NCI-H146 treated with DMSO at 0.1 percent for 48 hours (cell line): ENCODE data around the gene COL8A2.
"Not testable (repeated sequence)": the region's sequence is repeated elsewhere in the genome, so short reads cannot be mapped to it uniquely, and the experiment has no call there.

Source experiments
- DNase-seq: peaks from one replicate; lab custom pipeline; 2025; ENCODE audit not compliant: unreplicated experiment; lab: John Stamatoyannopoulos, UW

Gene COL8A2

DNA sequence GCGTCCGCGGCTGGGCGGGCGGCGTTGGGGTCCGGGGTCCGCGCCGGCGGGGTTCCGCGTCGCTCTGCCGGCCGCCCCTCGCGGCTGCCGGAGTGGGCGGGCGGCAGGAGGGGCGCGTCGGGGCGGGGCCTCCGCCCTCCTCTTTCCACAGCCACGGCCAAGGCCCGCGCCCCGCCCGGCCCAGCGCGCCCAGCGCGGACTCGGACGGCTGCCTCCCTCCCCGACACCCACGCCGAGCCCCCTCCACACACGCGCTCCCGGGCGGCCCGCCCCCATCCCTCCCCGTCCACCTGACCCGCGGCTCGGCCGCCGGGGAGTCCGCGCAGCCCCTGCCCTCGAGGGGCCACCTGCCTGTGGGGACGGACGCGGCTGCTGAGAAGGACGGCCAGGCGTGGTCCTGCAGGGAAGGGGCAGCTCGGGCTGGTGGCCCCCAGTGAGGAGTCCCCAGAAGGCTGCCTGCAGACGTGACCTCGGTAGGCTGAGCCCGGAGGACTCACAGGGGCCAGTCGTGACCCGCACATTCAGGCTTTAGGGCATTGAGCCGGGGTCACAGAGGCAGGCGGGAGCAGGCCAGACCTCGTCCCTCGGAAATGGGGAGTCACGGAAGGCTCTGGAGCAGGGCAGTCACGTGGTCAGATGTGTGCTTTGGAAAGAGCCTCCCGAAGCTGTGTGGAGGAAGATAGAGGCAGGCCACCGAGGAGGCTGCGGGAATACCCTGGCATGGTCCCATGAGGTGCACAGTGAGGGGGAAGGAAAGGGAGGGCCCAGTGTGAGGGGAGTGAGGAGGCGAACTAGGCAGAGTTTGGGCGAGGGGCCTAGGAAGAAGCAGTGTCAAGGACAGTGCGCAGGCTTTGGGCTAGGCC is at the start of gene COL8A2:
COL8A2 (minus strand) TSS at position 94 of the 863 bp plus-strand sequence. CDS start 24,980 bp downstream, outside the sequence.
- no peak for DNase-seq

GRCh38 chr1:36174713-36175112 is 49.7 kb upstream of the COL8A2 start:
- DNase-seq: no peak

DNA sequence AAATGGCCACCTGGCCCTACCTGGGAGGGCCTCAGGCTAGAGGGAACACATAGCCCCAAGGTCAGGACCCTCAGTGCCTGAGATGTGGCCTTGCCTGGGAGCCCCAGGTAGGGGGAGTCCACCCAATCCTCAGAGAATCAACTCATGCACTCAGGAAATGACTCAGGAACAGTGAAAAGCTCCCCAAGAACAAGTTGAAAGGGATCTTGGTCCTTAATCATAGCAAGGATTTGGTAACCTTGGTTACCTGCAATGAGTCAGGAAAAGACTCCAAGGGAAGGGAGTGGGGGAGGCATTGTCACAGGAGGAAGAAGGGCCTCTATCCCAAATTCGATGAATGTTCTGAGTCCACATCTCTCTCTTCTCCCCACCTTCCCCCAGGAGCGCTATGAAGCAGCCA is 48.0 kb upstream of the COL8A2 start:
- DNase-seq: no peak

GRCh38 chr1:36172017-36172747 is 47.2 kb upstream of the COL8A2 start:
- DNase-seq: no peak

DNA sequence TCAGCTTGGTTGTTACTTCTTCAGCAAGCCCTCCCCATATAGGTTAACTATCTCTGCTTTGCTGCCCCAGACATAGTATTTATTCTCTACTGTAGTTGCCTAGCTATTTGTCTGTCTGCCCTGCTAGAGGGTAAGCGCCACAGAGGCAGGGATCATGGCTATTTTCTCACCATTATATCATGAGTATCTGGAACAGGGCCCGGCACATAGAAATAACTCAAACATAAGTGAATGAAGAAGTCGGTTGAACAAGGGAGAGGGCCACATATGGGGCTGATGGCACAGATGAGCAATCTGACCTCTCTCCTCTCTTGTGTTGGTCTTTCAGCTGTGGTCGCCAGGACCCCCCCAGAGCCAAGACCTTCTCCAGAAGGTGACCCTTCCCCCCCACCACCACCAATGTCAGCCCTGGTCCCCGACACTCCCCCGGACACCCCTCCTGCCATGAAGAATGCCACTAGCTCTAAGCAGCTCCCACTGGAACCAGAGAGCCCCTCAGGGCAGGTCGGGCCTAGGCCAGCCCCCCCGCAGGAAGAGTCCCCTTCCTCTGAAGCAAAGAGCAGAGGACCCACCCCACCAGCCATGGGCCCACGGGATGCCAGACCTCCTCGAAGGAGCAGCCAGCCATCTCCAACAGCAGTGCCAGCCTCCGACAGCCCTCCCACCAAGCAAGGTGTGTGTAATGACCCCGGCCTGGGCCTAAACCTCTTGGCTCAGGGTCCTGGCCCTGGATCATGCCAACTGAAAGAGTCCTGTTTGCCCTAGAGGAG is 45.8 kb upstream of the COL8A2 start:
- DNase-seq: no peak

DNA sequence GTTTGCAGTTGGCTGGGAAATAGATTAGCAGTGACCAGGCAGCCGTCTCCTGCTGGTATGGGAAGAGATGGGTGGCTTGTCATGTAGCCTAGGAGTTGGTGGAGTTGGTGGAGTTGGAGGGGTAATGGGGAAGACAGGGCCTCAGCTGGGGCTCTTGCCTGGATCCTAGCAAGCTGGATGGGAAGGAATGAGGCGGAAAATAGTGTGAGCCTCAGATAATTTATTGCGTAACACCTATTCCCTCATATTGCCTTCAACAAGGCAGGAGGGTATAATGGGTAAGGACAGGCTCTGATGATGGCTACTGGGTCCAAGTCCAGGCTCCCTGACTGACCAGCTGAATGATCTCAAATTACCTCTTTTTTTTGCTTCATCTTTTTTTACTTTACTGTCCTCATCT is 43.5 kb upstream of the COL8A2 start:
- DNase-seq: no peak

- no peak for DNase-seq
These were observed 42.2 kb upstream of the COL8A2 start for GRCh38 chr1:36166938-36167905.

- DNase-seq: no peak
These were observed 41.1 kb upstream of the COL8A2 start for GRCh38 chr1:36166136-36166535.

DNA sequence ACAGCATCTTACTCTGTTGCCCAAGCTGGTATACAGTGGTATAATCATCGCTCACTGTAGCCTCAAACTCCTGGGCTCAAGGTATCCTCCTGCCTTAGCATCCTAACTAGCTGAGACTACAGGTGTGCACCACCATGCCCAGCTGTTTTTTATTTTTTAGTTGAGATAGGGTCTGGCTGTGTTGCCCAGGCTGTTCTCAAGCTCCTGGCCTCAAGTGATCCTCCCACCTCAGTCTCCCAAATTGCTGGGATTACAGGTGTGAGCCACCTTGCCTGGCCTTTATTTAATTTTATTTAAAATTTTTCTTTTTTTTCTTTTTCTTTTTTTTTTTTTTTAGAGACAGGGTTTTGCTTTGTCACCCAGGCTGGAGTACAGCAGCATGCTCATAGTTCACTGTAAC is 40.1 kb upstream of the COL8A2 start:
- no peak for DNase-seq

DNA sequence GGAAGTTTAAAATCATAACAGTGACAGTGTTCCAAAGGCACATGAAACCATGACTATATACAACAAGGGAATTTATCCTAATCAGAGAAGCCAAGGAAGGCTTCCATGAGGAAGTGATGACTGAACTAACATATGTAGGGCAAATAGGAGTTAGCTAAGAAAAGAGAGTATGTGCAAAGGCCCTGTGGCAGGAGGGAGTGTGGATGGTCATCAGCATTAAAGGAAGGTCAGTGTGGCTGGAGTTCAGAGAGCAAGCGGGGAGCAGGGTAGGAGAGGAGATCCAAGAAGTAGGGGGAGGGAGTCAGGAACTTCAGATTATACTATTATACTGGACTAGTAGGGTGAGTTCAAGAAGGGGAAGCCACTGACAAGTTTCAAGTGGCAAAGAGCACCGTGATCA is 39.3 kb upstream of the COL8A2 start:
- no peak for DNase-seq

DNA sequence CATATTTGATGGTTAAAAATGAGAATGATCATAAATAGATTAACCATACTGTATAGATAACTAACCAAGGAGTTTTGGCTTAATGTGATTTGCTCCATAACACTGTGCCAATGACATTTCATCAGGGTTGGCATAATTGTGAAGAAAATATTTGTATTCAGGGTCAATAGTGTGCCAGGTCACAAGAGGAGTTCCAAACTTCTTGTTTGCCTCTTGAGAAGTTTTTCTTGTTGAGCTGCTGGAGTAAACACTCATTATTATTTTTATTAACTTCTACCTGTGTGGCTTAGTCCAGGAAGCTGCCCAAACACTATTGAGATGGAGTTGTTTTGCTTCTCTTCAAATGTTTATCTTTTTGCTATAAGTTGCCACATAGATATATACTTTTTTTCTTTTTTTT is 38.4 kb upstream of the COL8A2 start:
- DNase-seq: no peak

DNA sequence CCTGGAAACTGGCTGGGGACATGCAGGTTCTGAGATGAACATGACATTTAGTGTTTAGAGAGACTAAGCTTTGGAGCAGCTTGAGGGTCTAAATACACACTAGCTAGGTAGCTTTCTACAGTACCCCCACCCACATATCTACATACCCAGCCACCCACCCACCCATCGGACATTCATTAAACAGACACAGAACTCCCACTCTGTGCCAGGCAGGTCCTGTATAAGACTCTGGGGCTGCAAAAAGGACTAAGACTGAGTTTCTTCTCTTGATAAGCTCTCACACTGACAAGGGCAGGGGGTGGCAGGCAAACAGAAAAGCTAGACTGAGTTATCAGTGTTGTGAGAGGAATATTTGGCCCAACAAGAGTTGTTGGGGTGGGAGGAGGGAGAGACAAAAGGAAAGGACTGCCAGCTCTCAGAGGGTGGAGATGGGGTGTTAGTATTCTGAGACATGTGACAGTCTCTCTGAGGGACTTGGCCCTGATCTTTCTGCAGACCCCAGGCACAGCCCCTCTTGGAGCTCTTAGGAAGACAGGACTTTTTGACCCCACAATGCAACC is 37.7 kb upstream of the COL8A2 start:
- DNase-seq: no peak

- DNase-seq: no peak
These were observed 36.9 kb upstream of the COL8A2 start for GRCh38 chr1:36161641-36162531.

DNA sequence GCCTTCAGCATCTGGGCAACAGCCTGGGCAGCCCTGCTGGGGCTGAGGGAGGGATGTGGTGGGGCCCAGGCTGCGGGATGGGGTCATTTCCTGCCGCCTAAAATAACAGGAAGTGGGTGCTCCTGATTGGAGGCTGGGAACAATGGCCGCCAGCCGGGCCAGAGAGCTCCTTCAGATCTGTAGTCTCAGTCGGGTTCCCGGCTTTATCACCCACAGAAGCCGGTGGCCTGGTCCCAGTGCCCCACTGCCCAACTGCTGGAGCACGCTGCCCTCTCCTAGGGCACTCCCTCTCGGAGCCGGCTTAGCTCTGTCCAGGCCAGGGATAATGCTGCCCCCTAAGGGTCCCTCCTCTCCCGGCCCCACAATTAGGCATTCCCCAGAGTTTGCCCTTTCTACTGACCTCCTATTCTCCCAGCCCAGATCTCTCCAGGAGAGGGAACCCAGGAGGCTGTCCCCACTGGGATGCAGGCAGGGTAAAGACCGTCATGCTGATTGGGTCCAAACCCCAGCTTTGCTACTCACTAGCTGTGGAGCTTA is 36.0 kb upstream of the COL8A2 start:
- DNase-seq: no peak

GRCh38 chr1:36160388-36160948 is 35.4 kb upstream of the COL8A2 start:
- no peak for DNase-seq

DNA sequence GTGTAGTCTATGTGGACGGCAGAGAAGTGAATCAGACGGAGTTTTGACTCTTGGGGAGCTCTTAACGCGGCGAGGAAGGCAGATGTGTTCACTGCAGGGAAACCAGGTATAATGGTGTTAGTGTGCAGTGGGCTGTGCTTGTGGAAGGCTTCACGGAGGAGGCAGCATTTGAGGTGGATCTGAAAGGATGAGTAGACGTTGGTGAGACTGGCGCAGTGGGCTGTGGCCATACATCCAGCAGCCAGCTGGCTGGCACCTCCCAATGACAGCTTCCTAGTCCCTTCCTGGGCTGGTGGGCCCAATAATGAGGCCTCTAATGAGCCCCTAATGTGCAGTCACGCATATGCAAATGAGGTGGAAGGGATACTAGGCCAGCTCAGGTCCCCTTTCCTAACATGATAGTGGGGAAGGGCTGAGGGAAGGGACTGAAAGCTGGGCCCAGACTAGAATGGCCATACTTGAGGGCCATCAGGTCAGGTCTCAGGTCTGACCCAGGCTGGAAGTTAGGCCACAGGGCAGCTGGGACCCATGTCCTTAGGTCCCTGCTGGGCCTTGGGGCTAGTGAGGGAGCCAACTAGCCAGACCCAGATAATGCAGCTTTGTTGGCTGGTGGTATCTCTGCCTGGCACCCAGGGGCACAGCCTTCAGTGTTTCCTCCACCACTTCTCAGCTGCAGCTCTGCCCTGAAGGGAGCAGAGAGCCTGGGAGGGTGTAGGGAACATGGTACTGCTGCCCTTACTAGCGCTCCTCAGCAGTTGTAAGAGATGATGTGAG is 34.8 kb upstream of the COL8A2 start:
- DNase-seq: no peak

DNA sequence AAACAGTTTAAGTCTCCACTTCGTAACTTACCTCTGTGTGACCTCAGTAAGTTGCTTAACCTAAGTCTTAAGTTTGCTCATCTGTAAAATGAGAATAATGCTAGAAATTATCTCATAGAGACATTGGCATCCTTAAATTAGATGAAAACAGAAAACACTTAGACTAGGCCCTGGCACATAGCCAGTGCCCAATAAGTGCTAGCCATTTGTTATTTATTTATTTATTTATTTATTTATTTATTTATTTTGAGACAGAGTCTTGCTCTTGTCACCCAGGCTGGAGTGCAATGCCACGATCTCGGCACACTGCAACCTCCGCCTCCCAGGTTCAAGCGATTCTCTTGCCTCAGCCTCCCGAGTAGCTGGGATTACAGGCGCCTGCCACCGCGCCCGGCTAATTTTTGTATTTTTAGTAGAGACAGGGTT is 33.8 kb upstream of the COL8A2 start:
- not testable (repeated sequence) for DNase-seq
